GM12891 (cell line): Measurements from ENCODE around the gene AIFM3.

Experiments used
- POLR2A ChIP-seq: IDR thresholded peaks from 2 replicates; pipeline ENCODE4 v1.6.1; 2011; ENCODE audit warnings: low read depth, low read length, control low read depth
- TAF1 ChIP-seq: IDR thresholded peaks from 2 replicates; pipeline ENCODE4 v1.6.1; 2011; ENCODE audit warnings: low read depth, low read length, control low read depth

GRCh38 chr22:20974336-20974955 is 7.4 kb downstream of the AIFM3 start:
- TF ChIP-seq POLR2A, result no peak
- TF ChIP-seq TAF1, result no peak
